GM12892 (cell line): ENCODE measurements around the gene RPL39.

Source experiments
- POLR2A ChIP-seq: IDR thresholded peaks from 2 replicates; pipeline ENCODE4 v1.6.1; 2011; ENCODE audit warnings: low read depth, low read length, control low read depth
- POLR2AphosphoS5 ChIP-seq: IDR thresholded peaks from 2 replicates; pipeline ENCODE4 v1.6.1; 2011; ENCODE audit warnings: low read depth, low read length, control low read depth
- TAF1 ChIP-seq: IDR thresholded peaks from 2 replicates; pipeline ENCODE4 v1.6.1; 2011; ENCODE audit warnings: low read depth, mild to moderate bottlenecking, control low read depth, low read length, borderline replicate concordance

DNA sequence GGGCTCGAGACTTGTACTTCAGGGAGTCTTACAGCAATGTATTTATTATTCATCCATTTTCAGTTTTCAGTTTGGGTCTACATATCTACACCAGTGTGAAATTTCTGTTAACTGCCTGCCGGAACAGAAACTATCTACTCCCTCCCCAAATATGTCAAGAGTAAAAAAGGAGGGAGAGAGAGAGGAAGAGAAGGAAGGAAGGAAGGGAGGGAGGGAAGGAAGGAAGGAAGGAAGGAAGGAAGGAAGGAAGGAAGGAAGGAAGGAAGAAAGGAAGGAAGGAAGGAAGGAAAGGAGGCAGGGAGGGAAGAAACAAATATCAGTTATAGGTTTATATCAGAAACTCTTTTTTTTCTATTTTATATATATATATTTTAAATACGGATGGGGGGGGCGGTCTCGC is 12.6 kb downstream of the RPL39 start:
- no peak for TF ChIP-seq POLR2AphosphoS5
- no peak for TF ChIP-seq POLR2A
- TF ChIP-seq TAF1: no peak
